K562 (cell line): Measurements from ENCODE around the gene EGFR. TPM values are rescaled to one million over a fixed set of nuclear protein-coding genes. Genes with fewer than 3 reads are reported as not detected.

Experiments
- ATAC-seq: fragments of 200-7000 bp; cut with Tn5 transposase; 3 replicates; pipeline ENCODE4 v1.9.1; 2020; ENCODE audit warnings: moderate library complexity
- BruUV-seq: library from RNA; stranded (reverse); fragments of 400-500 nt; replicated peaks from 2 replicates; lab custom pipeline; 2021; lab: Mats Ljungman, UMichigan
- CTCF ChIA-PET: fragments of 300-600 bp; formaldehyde crosslinking; extraction: SDS; loops from one replicate; lab custom pipeline; 2021; ENCODE audit warnings: low intra/inter-chr PET ratio; lab: Yijun Ruan, JAX
- POLR2A ChIA-PET: fragments of 300-600, 350-650 bp; sonication (Branson Sonifier 250); formaldehyde crosslinking; extraction: SDS; loops from one replicate; lab custom pipeline; 2021; ENCODE audit warnings: antibody characterized with exemption, inconsistent platforms; lab: Yijun Ruan, JAX
- DNase-seq, 4 experiments: peaks; one replicate each; pipeline versions ENCODE4 v3.0.0 to v3.0.0-alpha.2; 2011 to 2018; ENCODE audit warnings: low spot score in 3 of 4, mixed read lengths in 3 of 4; ENCODE audit errors: extremely low read depth in 1 of 4
- FAIRE-seq: peaks from 2 replicates; lab custom pipeline; 2011; peaks lifted over from hg19 to GRCh38; lab: Jason Lieb, UNC
- H2AFZ ChIP-seq: 2 replicates; pipeline ENCODE4 v1.6.0; 2011; ENCODE audit warnings: low read depth, low read length, control low read depth, inconsistent platforms
- H3K27ac ChIP-seq: fragments of 200-600 bp; 3 replicates; pipeline ENCODE4 v1.8.0; 2011; ENCODE audit warnings: low read depth, mild to moderate bottlenecking, control low read depth, inconsistent platforms, low read length, moderate library complexity, mixed read lengths; ENCODE audit errors: extremely low read depth
- H3K27me3 ChIP-seq, 2 experiments: fragments of 300-600 bp in 1 of 2; 2 replicates in 1 of 2; 3 replicates in 1 of 2; pipeline versions ENCODE4 v1.6.0 to v1.8.0; 2011; ENCODE audit warnings: inconsistent platforms in 2 of 2, low read length in 2 of 2, mild to moderate bottlenecking in 1 of 2, mixed read lengths in 1 of 2, moderate library complexity in 1 of 2; ENCODE audit not compliant: control insufficient read depth in 2 of 2, insufficient read depth in 2 of 2
- H3K36me3 ChIP-seq: fragments of 300-600 bp; 3 replicates; pipeline ENCODE4 v1.8.0; 2011; ENCODE audit warnings: mild to moderate bottlenecking, low read length, inconsistent platforms; ENCODE audit not compliant: control insufficient read depth, insufficient read depth
- H3K4me1 ChIP-seq, 2 experiments: fragments of 200-600 bp in 1 of 2; replicated peaks in 1 of 2; 2 replicates in 1 of 2; 3 replicates in 1 of 2; pipeline versions ENCODE4 v1.5.1 to v1.8.0; 2011; ENCODE audit warnings: inconsistent platforms in 2 of 2, low read length in 2 of 2, mild to moderate bottlenecking in 1 of 2, mixed read lengths in 1 of 2, moderate library complexity in 1 of 2; ENCODE audit not compliant: control insufficient read depth in 2 of 2, insufficient read depth in 2 of 2
- H3K4me2 ChIP-seq: 2 replicates; pipeline ENCODE4 v1.6.1; 2011; ENCODE audit warnings: low read length, control low read depth, inconsistent platforms, mixed read lengths; ENCODE audit not compliant: insufficient read depth
- H3K4me3 ChIP-seq: fragments of 200-600 bp; sonication (generic), shearing (Covaris generic); 2 replicates; pipeline ENCODE4 v1.5.1; 2016; ENCODE audit warnings: control low read depth, inconsistent platforms
- H3K79me2 ChIP-seq: fragments of 200-600 bp; 3 replicates; pipeline ENCODE4 v1.8.0; 2011; ENCODE audit warnings: low read length, inconsistent platforms; ENCODE audit not compliant: control insufficient read depth, insufficient read depth
- H3K9ac ChIP-seq, 2 experiments: 2 replicates each; pipeline versions ENCODE4 v1.6.0 to v1.6.1; 2011; ENCODE audit warnings: low read depth in 2 of 2, low read length in 2 of 2, control low read depth in 1 of 2, inconsistent platforms in 1 of 2, mild to moderate bottlenecking in 1 of 2, mixed read lengths in 1 of 2; ENCODE audit not compliant: insufficient read depth in 1 of 2
- H3K9me1 ChIP-seq: one replicate; pipeline ENCODE4 v1.6.0; 2011; ENCODE audit warnings: inconsistent platforms, mild to moderate bottlenecking, low read length, moderate library complexity; ENCODE audit not compliant: control insufficient read depth, insufficient read depth
- H3K9me3 ChIP-seq: replicated peaks from 2 replicates; pipeline ENCODE4 v1.5.1; 2011; ENCODE audit warnings: low read depth, low read length, inconsistent platforms; ENCODE audit not compliant: control insufficient read depth, insufficient read depth
- H4K20me1 ChIP-seq: replicated peaks from 2 replicates; pipeline ENCODE4 v1.6.1; 2011; ENCODE audit warnings: low read length, inconsistent platforms, mixed read lengths; ENCODE audit not compliant: control insufficient read depth, insufficient read depth
- BRD4 ChIP-seq: fragments of 200-600 bp; sonication (generic); IDR thresholded peaks from 2 replicates; pipeline ENCODE4 v1.6.1; 2017; ENCODE audit warnings: inconsistent platforms
- CBFA2T3 ChIP-seq: fragments of 450-650 bp; IDR thresholded peaks from 2 replicates; pipeline ENCODE4 v1.6.1; 2017
- CREBBP ChIP-seq: IDR thresholded peaks from one replicate; pipeline ENCODE4 v1.6.1; 2012; ENCODE audit warnings: low read depth, mild to moderate bottlenecking, control low read depth, inconsistent platforms, low read length
- HNRNPH1 ChIP-seq: fragments of 200-400 bp; formaldehyde crosslinking; optimal IDR thresholded peaks from 2 replicates; pipeline ENCODE3; 2017; ENCODE audit warnings: low read depth, mild to moderate bottlenecking, low read length, moderate library complexity
- SMAD1 ChIP-seq: fragments of 150-350 bp; IDR thresholded peaks from 2 replicates; pipeline ENCODE4 v1.6.1; 2014; ENCODE audit warnings: low read length, low read depth; ENCODE audit not compliant: partially characterized antibody
- SOX6 ChIP-seq: fragments of 450-650 bp; IDR thresholded peaks from 2 replicates; pipeline ENCODE4 v1.6.1; 2014; ENCODE audit warnings: mild to moderate bottlenecking
- ZFP36 ChIP-seq: fragments of 150-350 bp; IDR thresholded peaks from 2 replicates; pipeline ENCODE4 v1.6.1; 2018; ENCODE audit warnings: low read length, low read depth; ENCODE audit not compliant: partially characterized antibody
- ZNF408 ChIP-seq: fragments of 250-450 bp; sonication (Bioruptor Pico); IDR thresholded peaks from 2 replicates; pipeline ENCODE4 v1.4.0; 2020; ENCODE audit warnings: low read depth, mild to moderate bottlenecking, moderate library complexity
- ZNF696 ChIP-seq: fragments of 250-450 bp; sonication (Bioruptor Pico); conservative IDR thresholded peaks from 2 replicates; pipeline ENCODE4 v1.4.0; 2020; ENCODE audit warnings: mild to moderate bottlenecking, moderate library complexity
- WGBS: fragments of 100-300 bp; shearing (Covaris generic); methylation state at CpG from one replicate; pipeline ENCODE4 v1.1.6; 2016; ENCODE audit warnings: low coverage, mixed read lengths; ENCODE audit not compliant: insufficient coverage; ENCODE audit errors: missing lambda C conversion rate; 5-methylcytosine and 5-hydroxymethylcytosine counted together
- in situ Hi-C: fragments of 300-500 bp; cut with MboI; formaldehyde crosslinking; loops from 4 replicates; pipeline ENCODE4 v1.15.0; 2018; ENCODE audit warnings: inconsistent platforms, mixed read lengths
- intact Hi-C: fragments of 100-400 bp; cut with micrococcal nuclease; formaldehyde crosslinking; loops from 2 replicates; pipeline ENCODE4 v1.14.2; 2022
- polyA plus RNA-seq, 8 experiments: library from polyadenylated mRNA; depleted of rRNA in 4 of 8; stranded (reverse) in 5 of 8; unstranded in 3 of 8; fragments of >200 nt; fragmentation: Nextera tagmentation in 2 of 8; fragmentation: Illumina TruSeq in 1 of 8; extraction: Ambion mirVana in 2 of 8; extraction: Trizol in 1 of 8; gene quantifications; 2 replicates each; pipeline versions ENCODE4 v1.2.1 to v1.2.3, GENCODE V29; 2011 to 2014; ENCODE audit warnings: inconsistent platforms in 1 of 8, missing spikeins in 1 of 8
- total RNA-seq, 7 experiments: library from RNA; depleted of rRNA in 6 of 7; stranded (reverse); fragments of >200 nt in 6 of 7; fragmentation: Illumina TruSeq in 2 of 7; extraction: Trizol in 2 of 7; gene quantifications; 2 replicates each; pipeline versions ENCODE4 v1.2.1 to v1.2.3, GENCODE V29; 2011 to 2021; ENCODE audit warnings: low replicate concordance in 1 of 7
- TF ChIP-seq, protein P1 (sequence below): fragments of 200-400 bp; formaldehyde crosslinking; IDR thresholded peaks from 2 replicates; pipeline ENCODE4 v1.6.1; 2017; ENCODE audit warnings: mild to moderate bottlenecking, low read depth, low read length, moderate library complexity

The EGFR gene
- total and polyA plus RNA-seq, 9 of the 15 experiments (the other 6 are each of a cell fraction or from before 2014, with no cell fraction given), result 0.13 TPM; not detected in 8

- CTCF ChIA-PET, result no interaction called here
- TF ChIP-seq SMAD1, result no peak
- TF ChIP-seq ZNF696 (CRISPR knock-in tag), result no peak
- FAIRE-seq, result no peak
Observed at GRCh38 chr7:55237156-55237893, 218.5 kb downstream of the EGFR start.

DNA sequence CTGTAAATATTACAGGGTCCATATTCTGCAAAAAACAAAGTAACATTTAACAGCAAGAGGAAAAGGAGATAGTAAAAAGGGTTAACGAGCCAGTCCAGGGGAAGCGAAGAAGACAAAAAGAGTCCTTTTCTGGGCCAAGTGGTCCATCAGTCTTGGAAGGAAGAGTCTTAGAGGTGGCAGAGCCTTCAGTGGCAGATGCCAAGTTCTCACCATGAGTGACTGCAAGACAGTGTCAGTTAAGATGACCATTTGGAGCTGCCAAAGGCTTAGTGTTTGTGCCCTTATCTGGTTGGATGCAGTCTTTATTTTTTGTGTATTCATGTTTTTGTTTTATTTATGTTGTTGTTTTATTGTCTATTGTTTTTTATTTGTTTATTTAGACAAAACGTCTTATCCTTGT lies 220.6 kb downstream of the EGFR start:
- intact Hi-C loops (no loop called here), in situ Hi-C loops (no loop called here)
- no TSS peak for BruUV-seq
- Histone ChIP-seq H2AFZ (no peak overlapping the region), H3K79me2 (no peaks in the 10 kb centered on the region), H4K20me1 (no peaks in the 10 kb centered on the region), H3K36me3 (no peaks in the 10 kb centered on the region), H3K4me3 (no peak overlapping the region), H3K4me2 (no peak overlapping the region), H3K9me1 (no peaks in the 10 kb centered on the region), H3K4me1 (peaks cover 0 to 4% of the 10 kb centered on the region in 2 experiments; a peak in 1 of 5 replicates), H3K9ac (no peak overlapping the region), H3K27me3 (peaks cover 24 to 64% of the 10 kb centered on the region in 2 experiments; a peak in 4 of 5 replicates), H3K9me3 (no peaks in the 10 kb centered on the region), H3K27ac (no peak overlapping the region)
- no peak for ATAC-seq
- no peak for FAIRE-seq
- DNase-seq, result no peak
- ChIA-PET POLR2A (interaction anchor here (1.0 kb wide), 1 partner anchor 9 kb away, joined by 5 read pairs; no protein-coding TSS in a partner anchor), CTCF (no interaction called here)
- TF ChIP-seq SOX6 (no peak), ZFP36 (no peak), HNRNPH1 (no peak), BRD4 (no peak), ZNF408 (CRISPR knock-in tag) (no peak), CREBBP (no peak), CBFA2T3 (no peak)
- TF ChIP-seq, protein P1, sequence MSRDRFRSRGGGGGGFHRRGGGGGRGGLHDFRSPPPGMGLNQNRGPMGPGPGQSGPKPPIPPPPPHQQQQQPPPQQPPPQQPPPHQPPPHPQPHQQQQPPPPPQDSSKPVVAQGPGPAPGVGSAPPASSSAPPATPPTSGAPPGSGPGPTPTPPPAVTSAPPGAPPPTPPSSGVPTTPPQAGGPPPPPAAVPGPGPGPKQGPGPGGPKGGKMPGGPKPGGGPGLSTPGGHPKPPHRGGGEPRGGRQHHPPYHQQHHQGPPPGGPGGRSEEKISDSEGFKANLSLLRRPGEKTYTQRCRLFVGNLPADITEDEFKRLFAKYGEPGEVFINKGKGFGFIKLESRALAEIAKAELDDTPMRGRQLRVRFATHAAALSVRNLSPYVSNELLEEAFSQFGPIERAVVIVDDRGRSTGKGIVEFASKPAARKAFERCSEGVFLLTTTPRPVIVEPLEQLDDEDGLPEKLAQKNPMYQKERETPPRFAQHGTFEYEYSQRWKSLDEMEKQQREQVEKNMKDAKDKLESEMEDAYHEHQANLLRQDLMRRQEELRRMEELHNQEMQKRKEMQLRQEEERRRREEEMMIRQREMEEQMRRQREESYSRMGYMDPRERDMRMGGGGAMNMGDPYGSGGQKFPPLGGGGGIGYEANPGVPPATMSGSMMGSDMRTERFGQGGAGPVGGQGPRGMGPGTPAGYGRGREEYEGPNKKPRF, result no peak
- WGBS, result 3% methylated on average over 3 of the region's 3 CpGs

More at GRCh38 chr7:55237156-55237893, 218.5 kb downstream of the EGFR start:
- no TSS peak for BruUV-seq
- Histone ChIP-seq H3K4me3 (no peak overlapping the region), H3K4me2 (no peak overlapping the region), H3K27ac (no peak overlapping the region), H3K4me1 (peaks cover 0 to 4% of the 10 kb centered on the region in 2 experiments; a peak in 1 of 5 replicates), H2AFZ (no peak overlapping the region), H4K20me1 (no peaks in the 10 kb centered on the region), H3K9ac (no peak overlapping the region), H3K9me1 (no peaks in the 10 kb centered on the region), H3K79me2 (no peaks in the 10 kb centered on the region), H3K36me3 (no peaks in the 10 kb centered on the region), H3K9me3 (no peaks in the 10 kb centered on the region), H3K27me3 (peaks cover 26 to 77% of the 10 kb centered on the region in 2 experiments; a peak in 4 of 5 replicates)
- intact Hi-C loops, result no loop called here
- ATAC-seq, result no peak
- WGBS, result 2% methylated on average over 11 of the region's 15 CpGs
- DNase-seq, result no peak
- POLR2A ChIA-PET, result interaction anchor here (1.2 kb wide), 1 partner anchor 11 kb away, joined by 3 read pairs; no protein-coding TSS in a partner anchor
- in situ Hi-C loops, result no loop called here
